IMR-90 (cell line): ENCODE measurements around the gene PGLYRP3. TPM values are rescaled to one million over a fixed set of nuclear protein-coding genes. Genes with fewer than 3 reads are reported as not detected.

ENCODE experiments used
- ATAC-seq: fragments of 200-7000 bp; cut with Tn5 transposase; 2 replicates; pipeline ENCODE4 v1.9.1; 2020; ENCODE audit warnings: low read depth, mild to moderate bottlenecking, moderate library complexity
- BruUV-seq: library from RNA; stranded (reverse); fragments of 400-500 nt; replicated peaks from 2 replicates; lab custom pipeline; 2021; lab: Mats Ljungman, UMichigan
- CTCF ChIA-PET: fragments of 300-600 bp; formaldehyde crosslinking; extraction: SDS; loops from one replicate; lab custom pipeline; 2021; ENCODE audit warnings: antibody characterized with exemption; lab: Yijun Ruan, JAX
- POLR2A ChIA-PET: fragments of 300-600 bp; sonication (Branson Sonifier 250); formaldehyde crosslinking; loops from one replicate; lab custom pipeline; 2022; ENCODE audit warnings: antibody characterized with exemption; ENCODE audit not compliant: unreplicated experiment; lab: Charles Lee
- DNase-seq: peaks from one replicate; pipeline ENCODE4 v3.0.0; 2013
- H2AFZ ChIP-seq: replicated peaks from 2 replicates; pipeline ENCODE3; 2013; ENCODE audit warnings: low read length, mild to moderate bottlenecking; ENCODE audit not compliant: poor library complexity
- H2AK5ac ChIP-seq: 2 replicates; pipeline ENCODE4 v1.6.1; 2013; ENCODE audit warnings: low read depth, low read length, inconsistent platforms
- H2AK9ac ChIP-seq: replicated peaks from 2 replicates; pipeline ENCODE3; 2013; ENCODE audit warnings: mild to moderate bottlenecking, low read depth, low read length, moderate library complexity; ENCODE audit not compliant: poor library complexity
- H2BK120ac ChIP-seq: 2 replicates; pipeline ENCODE4 v1.6.1; 2013; ENCODE audit warnings: low read depth, low read length, inconsistent platforms
- H2BK15ac ChIP-seq: 3 replicates; pipeline ENCODE4 v1.6.1; 2013; ENCODE audit warnings: low read depth, low read length, inconsistent platforms
- H2BK20ac ChIP-seq: 2 replicates; pipeline ENCODE4 v1.6.1; 2013; ENCODE audit warnings: low read depth, mild to moderate bottlenecking, inconsistent platforms, low read length, moderate library complexity
- H2BK5ac ChIP-seq: 2 replicates; pipeline ENCODE4 v1.6.1; 2013; ENCODE audit warnings: mild to moderate bottlenecking, low read depth, low read length, inconsistent platforms; ENCODE audit not compliant: poor library complexity, severe bottlenecking
- H3K14ac ChIP-seq: replicated peaks from 2 replicates; pipeline ENCODE4 v1.6.1; 2013; ENCODE audit warnings: low read depth, low read length, inconsistent platforms
- H3K18ac ChIP-seq: 2 replicates; pipeline ENCODE4 v1.6.1; 2013; ENCODE audit warnings: low read depth, low read length, control low read depth
- H3K23ac ChIP-seq: 2 replicates; pipeline ENCODE4 v1.6.1; 2013; ENCODE audit warnings: low read depth, low read length, inconsistent platforms
- H3K27ac ChIP-seq: 2 replicates; pipeline ENCODE4 v1.5.1; 2013; ENCODE audit warnings: mild to moderate bottlenecking, control low read depth, low read length; ENCODE audit not compliant: insufficient read depth
- H3K27me3 ChIP-seq: 2 replicates; pipeline ENCODE4 v1.6.1; 2013; ENCODE audit warnings: low read length; ENCODE audit not compliant: control insufficient read depth, insufficient read depth
- H3K36me3 ChIP-seq: 2 replicates; pipeline ENCODE4 v1.6.1; 2013; ENCODE audit warnings: low read length, mixed read lengths; ENCODE audit not compliant: control insufficient read depth, insufficient read depth
- H3K4ac ChIP-seq: 2 replicates; pipeline ENCODE4 v1.6.1; 2013; ENCODE audit warnings: low read depth, low read length, inconsistent platforms
- H3K4me1 ChIP-seq: 2 replicates; pipeline ENCODE4 v1.6.1; 2013; ENCODE audit warnings: low read length, mixed read lengths; ENCODE audit not compliant: control insufficient read depth, insufficient read depth
- H3K4me2 ChIP-seq: 2 replicates; pipeline ENCODE4 v1.6.1; 2013; ENCODE audit warnings: low read depth, mild to moderate bottlenecking, control low read depth, low read length, moderate library complexity
- H3K4me3 ChIP-seq: 2 replicates; pipeline ENCODE4 v1.5.1; 2013; ENCODE audit warnings: low read depth, mild to moderate bottlenecking, control low read depth, low read length, moderate library complexity; ENCODE audit not compliant: insufficient read depth
- H3K56ac ChIP-seq: 2 replicates; pipeline ENCODE4 v1.6.1; 2013; ENCODE audit warnings: low read length, inconsistent platforms; ENCODE audit not compliant: insufficient read depth; ENCODE audit errors: extremely low read depth
- H3K79me1 ChIP-seq, 2 experiments: 2 replicates each; pipeline ENCODE4 v1.6.1; 2013; ENCODE audit warnings: low read length in 2 of 2, inconsistent platforms in 1 of 2, low read depth in 1 of 2
- H3K9ac ChIP-seq: 2 replicates; pipeline ENCODE4 v1.6.1; 2013; ENCODE audit warnings: low read depth, low read length, control low read depth
- H3K9me1 ChIP-seq: 2 replicates; pipeline ENCODE4 v1.6.1; 2013; ENCODE audit warnings: low read length, inconsistent platforms; ENCODE audit not compliant: insufficient read depth
- H3K9me3 ChIP-seq: 2 replicates; pipeline ENCODE4 v1.6.1; 2013; ENCODE audit warnings: low read length; ENCODE audit not compliant: control insufficient read depth, insufficient read depth
- H4K20me1 ChIP-seq: 2 replicates; pipeline ENCODE4 v1.6.1; 2013; ENCODE audit warnings: low read length, inconsistent platforms; ENCODE audit not compliant: insufficient read depth
- H4K5ac ChIP-seq: 2 replicates; pipeline ENCODE4 v1.6.1; 2013; ENCODE audit warnings: mild to moderate bottlenecking, low read depth, low read length, control low read depth
- H4K8ac ChIP-seq, 2 experiments: 2 replicates each; pipeline ENCODE4 v1.6.1; 2013; ENCODE audit warnings: low read depth in 2 of 2, low read length in 2 of 2, control low read depth in 1 of 2, inconsistent platforms in 1 of 2
- H4K91ac ChIP-seq: 2 replicates; pipeline ENCODE4 v1.6.1; 2013; ENCODE audit warnings: low read depth, low read length, inconsistent platforms; ENCODE audit not compliant: insufficient read depth
- CTCF ChIP-seq: conservative IDR thresholded peaks from 2 replicates; pipeline ENCODE4 v1.5.1; 2012; ENCODE audit warnings: mild to moderate bottlenecking, low read depth, low read length, improper control_type of control experiment
- FOS ChIP-seq: fragments of 150-350 bp; IDR thresholded peaks from 2 replicates; pipeline ENCODE4 v1.6.1; 2016; ENCODE audit warnings: low read depth, low read length
- MAFK ChIP-seq: IDR thresholded peaks from 2 replicates; pipeline ENCODE4 v1.6.1; 2012; ENCODE audit warnings: low read depth, low read length, improper control_type of control experiment
- MAZ ChIP-seq: IDR thresholded peaks from 2 replicates; pipeline ENCODE4 v1.6.1; 2012; ENCODE audit warnings: low read depth, mild to moderate bottlenecking, low read length, improper control_type of control experiment, moderate library complexity, borderline replicate concordance
- RAD21 ChIP-seq: IDR thresholded peaks from 2 replicates; pipeline ENCODE4 v1.6.1; 2012; ENCODE audit warnings: low read length, improper control_type of control experiment
- WGBS, 2 experiments: methylation state at CpG; one replicate each; pipeline versions ENCODE4 v1.1.5 to v1.1.7; 2013; ENCODE audit warnings: missing lambda C conversion rate in 2 of 2; ENCODE audit not compliant: insufficient read length in 1 of 2; ENCODE audit errors: extremely low coverage in 2 of 2; 5-methylcytosine and 5-hydroxymethylcytosine counted together
- dilution Hi-C: fragments of 300-500 bp; cut with HindIII; formaldehyde crosslinking; loops from one replicate; pipeline ENCODE4 v1.14.3; 2018; ENCODE audit warnings: low sequenced_read_pairs; ENCODE audit not compliant: unreplicated experiment
- in situ Hi-C: fragments of 300-500 bp; cut with MboI; formaldehyde crosslinking; loops from 3 replicates; pipeline ENCODE4 v1.14.3; 2019; ENCODE audit warnings: low sequenced_read_pairs, inconsistent platforms, mixed read lengths
- intact Hi-C: fragments of 100-400 bp; cut with micrococcal nuclease; formaldehyde crosslinking; loops from 2 replicates; pipeline ENCODE4 v1.10.0; 2022
- polyA plus RNA-seq, 3 experiments: library from polyadenylated mRNA; depleted of rRNA; stranded (reverse); fragments of >200 nt; gene quantifications; 2 replicates each; pipeline ENCODE4 v1.2.3, GENCODE V29; 2012; ENCODE audit warnings: low replicate concordance in 1 of 3
- total RNA-seq: library from RNA; depleted of rRNA; stranded (reverse); fragments of >200 nt; gene quantifications from 2 replicates; pipeline ENCODE4 v1.2.3, GENCODE V29; 2012

The PGLYRP3 gene
- total and polyA plus RNA-seq, 2 of the 4 experiments (the other 2 are of a cell fraction) = not detected

- no peak for DNase-seq
- Histone ChIP-seq H3K18ac (no peak overlapping the region), H2BK120ac (no peak overlapping the region), H2AFZ (no peak overlapping the region), H4K20me1 (no peaks in the 10 kb centered on the region), H3K14ac (no peak overlapping the region), H3K4me3 (no peak overlapping the region), H3K4me2 (no peak overlapping the region), H4K5ac (no peak overlapping the region), H3K56ac (no peak overlapping the region), H2BK5ac (no peak overlapping the region), H2BK15ac (no peak overlapping the region), H2BK20ac (no peak overlapping the region), H4K91ac (no peak overlapping the region), H2AK9ac (no peak overlapping the region), H3K9ac (no peak overlapping the region), H3K23ac (no peak overlapping the region), H3K9me3 (no peaks in the 10 kb centered on the region), H3K4ac (no peak overlapping the region), H4K8ac (no peak overlapping the region), H2AK5ac (no peak overlapping the region), H3K27me3 (no peaks in the 10 kb centered on the region), H3K27ac (no peak overlapping the region), H3K79me1 (no peaks in the 10 kb centered on the region), H3K9me1 (no peaks in the 10 kb centered on the region), H3K4me1 (no peaks in the 10 kb centered on the region), H3K36me3 (no peaks in the 10 kb centered on the region)
- in situ Hi-C loops (no loop called here), dilution Hi-C loops (no loop called here), intact Hi-C loops (no loop called here)
- POLR2A ChIA-PET = no interaction called here
- no peak for ATAC-seq
- no peak for TF ChIP-seq FOS
- no peak for TF ChIP-seq RAD21
- TF ChIP-seq CTCF = no peak
- no peak for TF ChIP-seq MAFK
- TF ChIP-seq MAZ = no peak
- CTCF ChIA-PET = no interaction called here
- no TSS peak for BruUV-seq
- 54% methylated on average over 3 of the region's 9 CpGs; no CpG with 5 or more reads in 1 of the 2 experiments for WGBS, 2 experiments
These were observed 18.9 kb downstream of the PGLYRP3 start for GRCh38 chr1:153293851-153294250.
